8988T (cell line): ENCODE measurements around the gene NUP214.
"Not testable (repeated sequence)": the region's sequence is repeated elsewhere in the genome, so short reads cannot be mapped to it uniquely, and the experiment has no call there.

ENCODE experiments used
- DNase-seq: peaks from one replicate; pipeline ENCODE4 v3.0.0; 2011

The NUP214 gene

GRCh38 chr9:131266266-131267229 is 141.2 kb downstream of the NUP214 start:
- DNase-seq, result peak; percentile 14

- peak; percentile 18 for DNase-seq
Measured at GRCh38 chr9:131270171-131271015, 145.0 kb downstream of the NUP214 start.

GRCh38 chr9:131271016-131271273 is 145.6 kb downstream of the NUP214 start:
- not testable (repeated sequence) for DNase-seq

- DNase-seq, result peak; percentile 11
Measured at GRCh38 chr9:131271506-131271931, 146.1 kb downstream of the NUP214 start.

- DNase-seq, result no peak
Measured at GRCh38 chr9:131272212-131272611, 146.8 kb downstream of the NUP214 start.

GRCh38 chr9:131273146-131273855 is 147.9 kb downstream of the NUP214 start:
- DNase-seq, result no peak

- no peak for DNase-seq
Measured at GRCh38 chr9:131273856-131274673, 148.7 kb downstream of the NUP214 start.

- DNase-seq, result no peak
Measured at GRCh38 chr9:131274674-131275331, 149.4 kb downstream of the NUP214 start.

GRCh38 chr9:131275332-131276093 is 150.1 kb downstream of the NUP214 start:
- no peak for DNase-seq

GRCh38 chr9:131276094-131276888 is 150.9 kb downstream of the NUP214 start, which contains the start of gene FAM78A:
Gene FAM78A, minus strand, starts transcription at chr9:131276510. Its CDS starts 331 bp downstream, at chr9:131276179.
- no peak for DNase-seq

- DNase-seq, result no peak
Measured at GRCh38 chr9:131276891-131277286, 151.5 kb downstream of the NUP214 start.

GRCh38 chr9:131277287-131277909 is 152.0 kb downstream of the NUP214 start:
- DNase-seq, result peak; percentile 79

GRCh38 chr9:131277910-131278701 is 152.7 kb downstream of the NUP214 start:
- peak; percentile 99 for DNase-seq

GRCh38 chr9:131278702-131279111 is 153.3 kb downstream of the NUP214 start:
- no peak for DNase-seq

- no peak for DNase-seq
Measured at GRCh38 chr9:131279196-131279862, 153.9 kb downstream of the NUP214 start.

GRCh38 chr9:131279863-131280570 is 154.6 kb downstream of the NUP214 start:
- no peak for DNase-seq

GRCh38 chr9:131280660-131281059 is 155.3 kb downstream of the NUP214 start:
- DNase-seq, result no peak
